ENCODE measurements around the gene AOC3.

DNA sequence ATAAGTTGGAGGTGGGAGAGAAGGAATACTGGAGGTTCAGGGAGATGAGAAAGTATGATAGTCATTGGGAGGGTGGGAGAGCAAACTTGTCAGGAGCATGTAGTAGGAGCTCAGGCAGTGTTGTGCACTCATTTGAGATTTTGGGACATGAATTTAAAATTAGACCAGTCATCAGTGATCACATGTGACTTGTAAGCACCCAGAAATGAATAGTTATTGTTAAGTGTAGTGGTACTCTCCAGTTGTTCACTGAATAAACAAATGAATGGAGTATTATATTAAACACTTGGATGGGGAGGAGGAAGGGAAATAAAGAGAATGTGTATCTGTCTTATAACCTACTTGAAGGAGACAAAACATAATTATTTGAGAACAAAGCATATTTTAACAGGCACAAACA lies 20.0 kb upstream of the AOC3 start:
- TF ChIP-seq POLR2A (IDR thresholded peaks at IDR 0.05): no peak
- TF ChIP-seq, protein P1, sequence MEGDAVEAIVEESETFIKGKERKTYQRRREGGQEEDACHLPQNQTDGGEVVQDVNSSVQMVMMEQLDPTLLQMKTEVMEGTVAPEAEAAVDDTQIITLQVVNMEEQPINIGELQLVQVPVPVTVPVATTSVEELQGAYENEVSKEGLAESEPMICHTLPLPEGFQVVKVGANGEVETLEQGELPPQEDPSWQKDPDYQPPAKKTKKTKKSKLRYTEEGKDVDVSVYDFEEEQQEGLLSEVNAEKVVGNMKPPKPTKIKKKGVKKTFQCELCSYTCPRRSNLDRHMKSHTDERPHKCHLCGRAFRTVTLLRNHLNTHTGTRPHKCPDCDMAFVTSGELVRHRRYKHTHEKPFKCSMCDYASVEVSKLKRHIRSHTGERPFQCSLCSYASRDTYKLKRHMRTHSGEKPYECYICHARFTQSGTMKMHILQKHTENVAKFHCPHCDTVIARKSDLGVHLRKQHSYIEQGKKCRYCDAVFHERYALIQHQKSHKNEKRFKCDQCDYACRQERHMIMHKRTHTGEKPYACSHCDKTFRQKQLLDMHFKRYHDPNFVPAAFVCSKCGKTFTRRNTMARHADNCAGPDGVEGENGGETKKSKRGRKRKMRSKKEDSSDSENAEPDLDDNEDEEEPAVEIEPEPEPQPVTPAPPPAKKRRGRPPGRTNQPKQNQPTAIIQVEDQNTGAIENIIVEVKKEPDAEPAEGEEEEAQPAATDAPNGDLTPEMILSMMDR (IDR thresholded peaks at IDR 0.05 in 4 of 5, conservative IDR thresholded peaks at IDR 0.05 in 1 of 5): no peak
